SK-N-SH (cell line): ENCODE data around the gene PTGER1.

Experiments used
- CHD2 ChIP-seq: fragments of 150-350 bp; IDR thresholded peaks from 2 replicates; pipeline ENCODE4 v1.6.1; 2018; ENCODE audit warnings: low read length; ENCODE audit not compliant: partially characterized antibody
- EP300 ChIP-seq, 2 experiments: IDR thresholded peaks; 2 replicates each; pipeline versions ENCODE4 v1.4.0 to v1.6.1; 2012; ENCODE audit warnings: borderline replicate concordance in 1 of 2, low read depth in 1 of 2, low read length in 1 of 2
- FOXM1 ChIP-seq: IDR thresholded peaks from 2 replicates; pipeline ENCODE4 v1.4.0; 2012; ENCODE audit warnings: low read depth, mild to moderate bottlenecking
- GABPA ChIP-seq: IDR thresholded peaks from 2 replicates; pipeline ENCODE4 v1.4.0; 2012; ENCODE audit warnings: low read depth, mild to moderate bottlenecking
- MAX ChIP-seq: IDR thresholded peaks from 2 replicates; pipeline ENCODE4 v1.4.0; 2012; ENCODE audit warnings: low read depth
- NFIC ChIP-seq: IDR thresholded peaks from 2 replicates; pipeline ENCODE4 v1.4.0; 2012; ENCODE audit warnings: borderline replicate concordance
- NRF1 ChIP-seq: IDR thresholded peaks from 2 replicates; pipeline ENCODE4 v1.6.1; 2012; ENCODE audit warnings: low read depth, mild to moderate bottlenecking, low read length
- POLR2AphosphoS5 ChIP-seq: IDR thresholded peaks from 2 replicates; pipeline ENCODE4 v1.6.1; 2012; ENCODE audit warnings: low read depth, low read length
- RAD21 ChIP-seq: IDR thresholded peaks from 2 replicates; pipeline ENCODE4 v1.6.1; 2012; ENCODE audit warnings: mild to moderate bottlenecking, low read length
- SIN3A ChIP-seq: IDR thresholded peaks from 2 replicates; pipeline ENCODE4 v1.6.1; 2012; ENCODE audit warnings: low read depth, mild to moderate bottlenecking, low read length, moderate library complexity, borderline replicate concordance
- TCF12 ChIP-seq: IDR thresholded peaks from 2 replicates; pipeline ENCODE4 v1.4.0; 2012
- USF2 ChIP-seq: fragments of 150-350 bp; IDR thresholded peaks from 2 replicates; pipeline ENCODE4 v1.6.1; 2017; ENCODE audit warnings: antibody characterized with exemption, low read length, low read depth, borderline replicate concordance
- YY1 ChIP-seq: IDR thresholded peaks from 2 replicates; pipeline ENCODE4 v1.4.0; 2012; ENCODE audit warnings: low read depth, mild to moderate bottlenecking
- TF ChIP-seq, protein P1 (sequence below): fragments of 200-600 bp; sonication (generic); IDR thresholded peaks from 2 replicates; pipeline ENCODE4 v1.6.1; 2017; ENCODE audit warnings: antibody characterized with exemption, mild to moderate bottlenecking, moderate library complexity

DNA sequence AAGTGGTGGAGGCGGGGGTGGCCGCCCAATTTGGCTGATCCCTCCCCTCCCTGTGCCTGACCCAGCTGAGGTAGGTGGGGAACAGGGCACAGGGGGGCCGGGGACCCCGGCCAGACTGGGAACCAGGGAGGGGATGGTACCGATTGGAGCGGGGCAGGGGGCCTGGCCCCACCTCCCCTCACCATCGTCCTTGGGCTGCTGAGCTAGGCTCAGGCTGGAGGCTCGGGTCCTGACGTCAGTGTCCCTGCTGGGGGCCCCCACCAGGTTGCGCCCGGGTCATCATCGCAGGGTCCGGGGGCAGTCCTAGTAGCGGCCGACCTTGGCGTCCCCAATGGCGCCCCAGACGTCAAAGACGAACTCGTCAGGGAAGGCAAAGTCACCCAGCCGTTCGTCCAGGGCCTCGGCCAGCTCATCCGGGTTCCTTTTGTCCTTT is 3.0 kb upstream of the PTGER1 start:
- TF ChIP-seq RAD21: no peak
- TF ChIP-seq YY1: no peak
- TF ChIP-seq USF2: no peak
- no peak for TF ChIP-seq GABPA
- no peak for TF ChIP-seq MAX
- no peak for TF ChIP-seq NRF1
- TF ChIP-seq SIN3A: no peak
- TF ChIP-seq NFIC: no peak
- TF ChIP-seq, protein P1, sequence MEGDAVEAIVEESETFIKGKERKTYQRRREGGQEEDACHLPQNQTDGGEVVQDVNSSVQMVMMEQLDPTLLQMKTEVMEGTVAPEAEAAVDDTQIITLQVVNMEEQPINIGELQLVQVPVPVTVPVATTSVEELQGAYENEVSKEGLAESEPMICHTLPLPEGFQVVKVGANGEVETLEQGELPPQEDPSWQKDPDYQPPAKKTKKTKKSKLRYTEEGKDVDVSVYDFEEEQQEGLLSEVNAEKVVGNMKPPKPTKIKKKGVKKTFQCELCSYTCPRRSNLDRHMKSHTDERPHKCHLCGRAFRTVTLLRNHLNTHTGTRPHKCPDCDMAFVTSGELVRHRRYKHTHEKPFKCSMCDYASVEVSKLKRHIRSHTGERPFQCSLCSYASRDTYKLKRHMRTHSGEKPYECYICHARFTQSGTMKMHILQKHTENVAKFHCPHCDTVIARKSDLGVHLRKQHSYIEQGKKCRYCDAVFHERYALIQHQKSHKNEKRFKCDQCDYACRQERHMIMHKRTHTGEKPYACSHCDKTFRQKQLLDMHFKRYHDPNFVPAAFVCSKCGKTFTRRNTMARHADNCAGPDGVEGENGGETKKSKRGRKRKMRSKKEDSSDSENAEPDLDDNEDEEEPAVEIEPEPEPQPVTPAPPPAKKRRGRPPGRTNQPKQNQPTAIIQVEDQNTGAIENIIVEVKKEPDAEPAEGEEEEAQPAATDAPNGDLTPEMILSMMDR: no peak
- TF ChIP-seq FOXM1: no peak
- no peak for TF ChIP-seq CHD2
- no peak for TF ChIP-seq EP300 (IDR thresholded peaks at IDR 0.05; ENCODE audit: borderline replicate concordance in 1 of 2, low read depth in 1 of 2, low read length in 1 of 2)
- TF ChIP-seq TCF12: no peak
- no peak for TF ChIP-seq POLR2AphosphoS5
